Natural killer cell (primary cell): ENCODE measurements around the gene SIN3A. TPM values are rescaled to one million over a fixed set of nuclear protein-coding genes. Genes with fewer than 3 reads are reported as not detected.

Experiments
- ATAC-seq, 3 donors: fragments of 150-1000 bp in 2 of 3; fragments of 200-7000 bp in 1 of 3; cut with Tn5 transposase; 1 replicate in 1 of 3; 2 replicates in 2 of 3; pipeline ENCODE4 v1.10.0; 2021; ENCODE audit warnings: mild to moderate bottlenecking in 2 of 3, moderate library complexity in 2 of 3
- DNase-seq, 2 donors: peaks; one replicate each; pipeline versions ENCODE4 v3.0.0 to v3.0.0-alpha.2; 2013 to 2021; ENCODE audit warnings: mixed read lengths in 1 of 2
- H3K27ac ChIP-seq: one replicate; pipeline ENCODE4 v1.5.1; 2013; ENCODE audit warnings: mild to moderate bottlenecking, low read length
- H3K27me3 ChIP-seq: one replicate; pipeline ENCODE4 v1.6.1; 2013; ENCODE audit warnings: low read length; ENCODE audit not compliant: control insufficient read depth, insufficient read depth
- H3K36me3 ChIP-seq: one replicate; pipeline ENCODE4 v1.6.1; 2013; ENCODE audit warnings: low read length; ENCODE audit not compliant: control insufficient read depth, insufficient read depth
- H3K4me1 ChIP-seq: one replicate; pipeline ENCODE4 v1.6.1; 2013; ENCODE audit warnings: low read length; ENCODE audit not compliant: control insufficient read depth, insufficient read depth
- H3K4me3 ChIP-seq: one replicate; pipeline ENCODE4 v1.5.1; 2013; ENCODE audit warnings: low read length
- H3K9me3 ChIP-seq: one replicate; pipeline ENCODE4 v1.6.1; 2013; ENCODE audit warnings: low read length; ENCODE audit not compliant: control insufficient read depth, insufficient read depth
- H3K27ac Mint-ChIP-seq, 2 donors: one replicate each; pipeline ENCODE4 v1.8.0; 2022; ENCODE audit warnings: mild to moderate bottlenecking in 2 of 2, mixed read lengths in 2 of 2, moderate library complexity in 1 of 2
- H3K27me3 Mint-ChIP-seq, 2 donors: one replicate each; pipeline ENCODE4 v1.8.0; 2022; ENCODE audit warnings: low read depth in 2 of 2, mixed read lengths in 2 of 2
- H3K36me3 Mint-ChIP-seq: one replicate; pipeline ENCODE4 v1.8.0; 2022; ENCODE audit warnings: mixed read lengths
- H3K4me1 Mint-ChIP-seq, 2 donors: one replicate each; pipeline ENCODE4 v1.8.0; 2022; ENCODE audit warnings: mixed read lengths in 2 of 2
- H3K4me3 Mint-ChIP-seq: one replicate; pipeline ENCODE4 v1.8.0; 2022; ENCODE audit warnings: mild to moderate bottlenecking, moderate library complexity, mixed read lengths
- H3K9me3 Mint-ChIP-seq, 2 donors: one replicate each; pipeline ENCODE4 v1.8.0; 2022; ENCODE audit warnings: mixed read lengths in 2 of 2
- WGBS: methylation state at CpG from one replicate; pipeline ENCODE4 v1.1.7; 2013; ENCODE audit warnings: missing lambda C conversion rate; ENCODE audit not compliant: insufficient coverage; 5-methylcytosine and 5-hydroxymethylcytosine counted together
- intact Hi-C: fragments of 100-400 bp; cut with micrococcal nuclease; formaldehyde crosslinking; loops from one replicate; pipeline ENCODE4 v1.14.2; 2022
- total RNA-seq, 4 donors: library from RNA; stranded (reverse); fragments of 120-200 nt in 1 of 4; gene quantifications; one replicate each; pipeline versions ENCODE4 v1.2.3 to v1.2.4, GENCODE V29; 2013 to 2022
- TF ChIP-seq, protein P1 (sequence below): fragments of 200-600 bp; IDR thresholded peaks from one replicate; pipeline ENCODE4 v1.8.0; 2022; ENCODE audit warnings: antibody characterized with exemption

SIN3A gene
- total RNA-seq, 3 donors from 2014 or later (not counting 1 experiment from before 2014, with no cell fraction given), result 135 to 175 (median 137) TPM

DNA sequence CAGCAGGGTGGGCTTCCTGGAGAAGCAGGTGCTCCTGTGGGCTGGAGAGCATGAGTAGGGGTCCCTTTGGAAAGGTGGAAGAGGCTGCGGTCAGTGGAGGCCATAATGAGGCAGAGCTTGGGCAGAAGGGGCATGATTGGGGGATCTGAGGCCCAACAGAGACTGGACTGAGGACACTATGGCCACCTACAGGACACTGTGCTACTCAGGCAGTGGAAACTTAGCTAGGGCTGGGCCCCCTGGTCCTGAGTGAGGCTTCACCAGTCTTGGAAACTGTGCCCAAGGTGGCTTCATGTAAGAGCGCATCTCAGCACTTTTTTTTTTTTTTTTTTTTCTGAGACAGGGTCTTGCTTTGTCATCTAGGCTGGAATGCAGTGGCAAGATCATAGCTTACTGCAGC, 121.9 kb downstream of the SIN3A start:
- ATAC-seq, result no peak
- H3K9me3 ChIP-seq, result no peaks in the 10 kb centered on the region
- H3K27ac Mint-ChIP-seq, result no peak overlapping the region
- peaks cover 5 to 17% of the 10 kb centered on the region in 2 donors for H3K4me1 Mint-ChIP-seq
- peaks cover 13% of the 10 kb centered on the region for H3K4me1 ChIP-seq
- H3K9me3 Mint-ChIP-seq, result no peaks in the 10 kb centered on the region
- no peaks in the 10 kb centered on the region for H3K36me3 ChIP-seq
- H3K36me3 Mint-ChIP-seq, result no peaks in the 10 kb centered on the region
- intact Hi-C loops, result no loop called here
- H3K4me3 ChIP-seq, result no peak overlapping the region
- H3K27me3 Mint-ChIP-seq, result peaks cover 0 to 3% of the 10 kb centered on the region in 2 donors
- no peak overlapping the region for H3K27ac ChIP-seq
- no peak for DNase-seq
- WGBS, result 96% methylated on average over 2 of the region's 2 CpGs
- H3K27me3 ChIP-seq, result no peaks in the 10 kb centered on the region
- H3K4me3 Mint-ChIP-seq, result no peak overlapping the region
- TF ChIP-seq, protein P1, sequence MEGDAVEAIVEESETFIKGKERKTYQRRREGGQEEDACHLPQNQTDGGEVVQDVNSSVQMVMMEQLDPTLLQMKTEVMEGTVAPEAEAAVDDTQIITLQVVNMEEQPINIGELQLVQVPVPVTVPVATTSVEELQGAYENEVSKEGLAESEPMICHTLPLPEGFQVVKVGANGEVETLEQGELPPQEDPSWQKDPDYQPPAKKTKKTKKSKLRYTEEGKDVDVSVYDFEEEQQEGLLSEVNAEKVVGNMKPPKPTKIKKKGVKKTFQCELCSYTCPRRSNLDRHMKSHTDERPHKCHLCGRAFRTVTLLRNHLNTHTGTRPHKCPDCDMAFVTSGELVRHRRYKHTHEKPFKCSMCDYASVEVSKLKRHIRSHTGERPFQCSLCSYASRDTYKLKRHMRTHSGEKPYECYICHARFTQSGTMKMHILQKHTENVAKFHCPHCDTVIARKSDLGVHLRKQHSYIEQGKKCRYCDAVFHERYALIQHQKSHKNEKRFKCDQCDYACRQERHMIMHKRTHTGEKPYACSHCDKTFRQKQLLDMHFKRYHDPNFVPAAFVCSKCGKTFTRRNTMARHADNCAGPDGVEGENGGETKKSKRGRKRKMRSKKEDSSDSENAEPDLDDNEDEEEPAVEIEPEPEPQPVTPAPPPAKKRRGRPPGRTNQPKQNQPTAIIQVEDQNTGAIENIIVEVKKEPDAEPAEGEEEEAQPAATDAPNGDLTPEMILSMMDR, result no peak

DNA sequence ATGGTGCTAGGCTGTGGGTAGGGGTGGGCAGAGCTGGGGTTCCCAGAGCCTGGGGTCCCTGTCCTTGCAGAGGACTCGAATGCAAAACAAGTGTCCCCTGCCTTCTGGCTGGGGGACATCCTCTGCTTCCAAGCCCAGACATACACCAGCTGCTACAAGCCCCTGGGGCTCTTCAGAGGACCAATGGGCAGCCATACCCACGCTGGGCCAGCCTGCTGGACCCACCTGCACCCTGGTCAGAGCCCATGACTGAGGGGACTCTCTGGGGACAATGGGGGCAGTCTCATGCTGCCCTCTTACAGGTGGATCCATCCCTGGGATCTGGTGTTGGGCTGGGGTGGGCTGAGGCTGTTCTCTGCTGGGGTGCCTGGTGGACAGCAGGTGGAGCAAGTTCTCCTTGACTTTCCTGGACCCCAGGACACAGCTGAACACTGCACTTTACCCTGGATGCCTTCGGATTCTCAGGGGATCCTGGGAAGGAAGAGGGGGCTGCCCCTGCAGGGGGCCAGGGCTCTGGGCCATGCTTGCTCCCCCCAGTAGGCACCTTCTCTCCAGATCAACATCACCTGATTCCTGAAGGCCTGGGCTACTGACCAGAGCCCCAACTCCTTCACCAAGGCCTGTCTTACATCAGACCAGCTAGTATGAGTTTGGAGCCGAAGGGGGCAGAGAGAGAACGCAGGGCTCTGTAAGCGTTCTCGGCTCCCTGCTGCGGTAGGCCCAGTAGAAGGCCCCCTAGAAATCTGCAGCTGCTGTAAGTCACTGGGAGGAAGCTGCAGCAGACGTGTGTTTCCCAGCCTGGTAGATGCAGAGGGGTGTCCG, 122.8 kb downstream of the SIN3A start:
- intact Hi-C loops, result no loop called here

DNA sequence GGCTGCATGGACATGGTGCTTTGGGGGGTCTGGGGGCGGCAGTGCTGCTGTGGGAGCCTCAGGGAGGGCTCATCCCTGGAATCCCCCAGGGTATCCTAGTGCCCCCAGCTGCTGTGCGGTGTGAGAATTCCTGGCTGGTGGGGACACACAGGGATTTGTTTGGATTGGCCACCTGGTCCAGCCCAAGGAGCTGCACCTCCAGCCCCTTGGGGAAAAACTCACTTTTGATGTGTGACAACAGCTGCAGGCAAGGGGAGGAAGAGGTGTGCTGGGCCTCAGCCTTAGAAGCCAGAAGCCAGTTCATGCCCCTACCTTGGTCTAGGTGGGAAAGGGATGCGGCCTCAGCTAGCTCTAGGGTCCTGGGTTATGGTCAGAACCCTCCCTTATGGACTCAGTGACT, 124.0 kb downstream of the SIN3A start:
- DNase-seq (no peak), ATAC-seq (no peak)
- Mint-ChIP-seq H3K36me3 (no peaks in the 10 kb centered on the region), H3K27me3 (peaks cover 0 to 3% of the 10 kb centered on the region in 2 donors), H3K9me3 (no peaks in the 10 kb centered on the region), H3K4me3 (no peak overlapping the region), H3K27ac (no peak overlapping the region), H3K4me1 (peaks cover 5% of the 10 kb centered on the region in 2 donors)
- Histone ChIP-seq H3K27me3 (no peaks in the 10 kb centered on the region), H3K27ac (no peak overlapping the region), H3K4me1 (no peaks in the 10 kb centered on the region), H3K36me3 (no peaks in the 10 kb centered on the region), H3K4me3 (no peak overlapping the region), H3K9me3 (no peaks in the 10 kb centered on the region)
- 93% methylated on average over 3 of the region's 3 CpGs for WGBS
- TF ChIP-seq, protein P1, result no peak
- intact Hi-C loops, result no loop called here

More for the DNA sequence above, 122.8 kb downstream of the SIN3A start:
- H3K36me3 ChIP-seq, result no peaks in the 10 kb centered on the region
- no peaks in the 10 kb centered on the region for H3K9me3 ChIP-seq
- H3K27ac ChIP-seq, result no peak overlapping the region
- TF ChIP-seq, protein P1, result no peak
- H3K4me1 ChIP-seq, result peaks cover 6% of the 10 kb centered on the region
- ATAC-seq (no peak), DNase-seq (no peak)
- Mint-ChIP-seq H3K27ac (no peak overlapping the region), H3K4me1 (peaks cover 5 to 8% of the 10 kb centered on the region in 2 donors), H3K27me3 (peaks cover 0 to 3% of the 10 kb centered on the region in 2 donors), H3K4me3 (no peak overlapping the region), H3K9me3 (no peaks in the 10 kb centered on the region), H3K36me3 (no peaks in the 10 kb centered on the region)
- H3K4me3 ChIP-seq, result no peak overlapping the region
- H3K27me3 ChIP-seq, result no peaks in the 10 kb centered on the region
- 81% methylated on average over 10 of the region's 10 CpGs for WGBS
